Measurements from ENCODE around the gene STAT2.

DNA sequence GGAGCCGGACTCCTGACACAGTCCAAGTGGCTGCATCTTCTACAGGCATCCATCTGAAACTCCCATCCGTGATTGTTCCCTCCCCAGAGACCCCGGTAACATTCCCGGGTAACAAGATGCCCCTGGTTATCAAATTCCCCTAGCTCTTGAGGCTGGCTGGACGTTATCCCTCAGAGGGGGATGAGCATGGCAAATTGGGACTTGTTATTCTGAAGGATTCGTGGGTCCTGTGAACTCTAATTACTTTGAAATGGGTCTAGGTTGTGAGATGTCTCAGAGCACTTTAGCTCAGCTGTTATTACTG, 25.5 kb downstream of the STAT2 start:
- TF ChIP-seq, protein P1, sequence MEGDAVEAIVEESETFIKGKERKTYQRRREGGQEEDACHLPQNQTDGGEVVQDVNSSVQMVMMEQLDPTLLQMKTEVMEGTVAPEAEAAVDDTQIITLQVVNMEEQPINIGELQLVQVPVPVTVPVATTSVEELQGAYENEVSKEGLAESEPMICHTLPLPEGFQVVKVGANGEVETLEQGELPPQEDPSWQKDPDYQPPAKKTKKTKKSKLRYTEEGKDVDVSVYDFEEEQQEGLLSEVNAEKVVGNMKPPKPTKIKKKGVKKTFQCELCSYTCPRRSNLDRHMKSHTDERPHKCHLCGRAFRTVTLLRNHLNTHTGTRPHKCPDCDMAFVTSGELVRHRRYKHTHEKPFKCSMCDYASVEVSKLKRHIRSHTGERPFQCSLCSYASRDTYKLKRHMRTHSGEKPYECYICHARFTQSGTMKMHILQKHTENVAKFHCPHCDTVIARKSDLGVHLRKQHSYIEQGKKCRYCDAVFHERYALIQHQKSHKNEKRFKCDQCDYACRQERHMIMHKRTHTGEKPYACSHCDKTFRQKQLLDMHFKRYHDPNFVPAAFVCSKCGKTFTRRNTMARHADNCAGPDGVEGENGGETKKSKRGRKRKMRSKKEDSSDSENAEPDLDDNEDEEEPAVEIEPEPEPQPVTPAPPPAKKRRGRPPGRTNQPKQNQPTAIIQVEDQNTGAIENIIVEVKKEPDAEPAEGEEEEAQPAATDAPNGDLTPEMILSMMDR (IDR thresholded peaks at IDR 0.05): no peak
- no peak for TF ChIP-seq POLR2A (IDR thresholded peaks at IDR 0.05)

All from right lobe of liver (tissue), 4 donors.